K562 (cell line): ENCODE measurements around the gene TMEM164. TPM values are rescaled to one million over a fixed set of nuclear protein-coding genes. Genes with fewer than 3 reads are reported as not detected.

ENCODE experiments used
- AFF1 ChIP-seq, 2 experiments: fragments of 450-650 bp; IDR thresholded peaks; 2 replicates each; pipeline ENCODE4 v1.6.1; 2018; ENCODE audit warnings: mild to moderate bottlenecking in 2 of 2, low read depth in 1 of 2; ENCODE audit not compliant: partially characterized antibody in 2 of 2
- BHLHE40 ChIP-seq: IDR thresholded peaks from 2 replicates; pipeline ENCODE4 v1.6.1; 2011; ENCODE audit warnings: low read length, improper control_type of control experiment
- GMEB1 ChIP-seq: fragments of 250-450 bp; sonication (Bioruptor Pico); IDR thresholded peaks from 2 replicates; pipeline ENCODE4 v1.4.0; 2020; ENCODE audit warnings: mild to moderate bottlenecking
- GTF2B ChIP-seq: IDR thresholded peaks from 2 replicates; pipeline ENCODE4 v1.6.1; 2011; ENCODE audit not compliant: insufficient read length; ENCODE audit errors: extremely low read depth
- KLF1 ChIP-seq: fragments of 450-650 bp; IDR thresholded peaks from 2 replicates; pipeline ENCODE4 v1.6.1; 2016; ENCODE audit warnings: missing genetic modification characterization, missing compliant biosample characterization
- NR2F6 ChIP-seq: fragments of 450-650 bp; formaldehyde crosslinking; IDR thresholded peaks from 2 replicates; pipeline ENCODE4 v1.4.0; 2020; ENCODE audit warnings: mild to moderate bottlenecking
- RBM17 ChIP-seq: fragments of 200-400 bp; formaldehyde crosslinking; IDR thresholded peaks from 2 replicates; pipeline ENCODE4 v1.6.1; 2017; ENCODE audit warnings: low read depth, mild to moderate bottlenecking, low read length, borderline replicate concordance
- STAT5B ChIP-seq: fragments of 250-450 bp; sonication (Bioruptor Pico); IDR thresholded peaks from 2 replicates; pipeline ENCODE4 v1.8.0; 2021; ENCODE audit warnings: mild to moderate bottlenecking, inconsistent platforms
- TCF7 ChIP-seq: sonication (generic); IDR thresholded peaks from 2 replicates; pipeline ENCODE4 v1.6.1; 2016; ENCODE audit warnings: antibody characterized with exemption, borderline replicate concordance
- TSC22D4 ChIP-seq: fragments of 450-650 bp; IDR thresholded peaks from 2 replicates; pipeline ENCODE4 v1.6.1; 2016; ENCODE audit warnings: missing genetic modification characterization, missing biosample characterization, control low read depth
- TSHZ1 ChIP-seq: fragments of 250-450 bp; sonication (Bioruptor Pico); IDR thresholded peaks from 2 replicates; pipeline ENCODE4 v1.4.0; 2020; ENCODE audit warnings: mild to moderate bottlenecking, moderate library complexity
- U2AF2 ChIP-seq: fragments of 200-400 bp; formaldehyde crosslinking; optimal IDR thresholded peaks from 2 replicates; pipeline ENCODE3; 2017; ENCODE audit warnings: low read depth, mild to moderate bottlenecking, low read length
- ZBTB43 ChIP-seq: sonication (generic); formaldehyde crosslinking; IDR thresholded peaks from 2 replicates; pipeline ENCODE4 v1.8.0; 2023; ENCODE audit warnings: mild to moderate bottlenecking, missing genetic modification reagents
- ZBTB7A ChIP-seq: IDR thresholded peaks from 2 replicates; pipeline ENCODE4 v1.6.1; 2011; ENCODE audit warnings: low read depth, mild to moderate bottlenecking, low read length, moderate library complexity, borderline replicate concordance; ENCODE audit not compliant: control insufficient read depth
- ZNF232 ChIP-seq: sonication (generic); formaldehyde crosslinking; IDR thresholded peaks from 2 replicates; pipeline ENCODE4 v1.8.0; 2022; ENCODE audit warnings: mild to moderate bottlenecking, missing genetic modification reagents
- polyA plus RNA-seq, 8 experiments: library from polyadenylated mRNA; depleted of rRNA in 4 of 8; stranded (reverse) in 5 of 8; unstranded in 3 of 8; fragments of >200 nt; fragmentation: Nextera tagmentation in 2 of 8; fragmentation: Illumina TruSeq in 1 of 8; extraction: Ambion mirVana in 2 of 8; extraction: Trizol in 1 of 8; gene quantifications; 2 replicates each; pipeline versions ENCODE4 v1.2.1 to v1.2.3, GENCODE V29; 2011 to 2014; ENCODE audit warnings: inconsistent platforms in 1 of 8, missing spikeins in 1 of 8
- total RNA-seq, 7 experiments: library from RNA; depleted of rRNA in 6 of 7; stranded (reverse); fragments of >200 nt in 6 of 7; fragmentation: Illumina TruSeq in 2 of 7; extraction: Trizol in 2 of 7; gene quantifications; 2 replicates each; pipeline versions ENCODE4 v1.2.1 to v1.2.3, GENCODE V29; 2011 to 2021; ENCODE audit warnings: low replicate concordance in 1 of 7

The TMEM164 gene
- total and polyA plus RNA-seq, 9 of the 15 experiments (the other 6 are each of a cell fraction or from before 2014, with no cell fraction given): 2.4 to 57.3 (median 23.1) TPM

- no peak for TF ChIP-seq ZBTB7A
- no peak for TF ChIP-seq TSC22D4
- no peak for TF ChIP-seq ZBTB43 (CRISPR knock-in tag)
- no peak for TF ChIP-seq ZNF232 (CRISPR knock-in tag)
- peak; percentile 91 for TF ChIP-seq KLF1 (tag)
- TF ChIP-seq TSHZ1: peak; percentile 98
- TF ChIP-seq NR2F6 (CRISPR knock-in tag): peak; percentile 95
- peak; percentile 80 for TF ChIP-seq GMEB1 (CRISPR knock-in tag)
- no peak for TF ChIP-seq AFF1 (IDR thresholded peaks at IDR 0.05; ENCODE audit: low read depth in 1 of 2, partially characterized antibody in 2 of 2)
- no peak for TF ChIP-seq TCF7
- no peak for TF ChIP-seq BHLHE40
- peak; percentile 91 for TF ChIP-seq STAT5B (CRISPR knock-in tag)
- TF ChIP-seq RBM17: no peak
- no peak for TF ChIP-seq U2AF2
- no peak for TF ChIP-seq GTF2B
These were observed 1.8 kb upstream of the TMEM164 start (continued) for GRCh38 chrX:110000847-110001713.
